Islet precursor cell (in vitro differentiated cells): ENCODE results near the gene SLITRK6.
"Not testable (repeated sequence)": the region's sequence is repeated elsewhere in the genome, so short reads cannot be mapped to it uniquely, and the experiment has no call there.

ENCODE experiments used
- DNase-seq: peaks from one replicate; pipeline ENCODE4 v3.0.0-alpha.2; 2018

Gene SLITRK6, protein sequence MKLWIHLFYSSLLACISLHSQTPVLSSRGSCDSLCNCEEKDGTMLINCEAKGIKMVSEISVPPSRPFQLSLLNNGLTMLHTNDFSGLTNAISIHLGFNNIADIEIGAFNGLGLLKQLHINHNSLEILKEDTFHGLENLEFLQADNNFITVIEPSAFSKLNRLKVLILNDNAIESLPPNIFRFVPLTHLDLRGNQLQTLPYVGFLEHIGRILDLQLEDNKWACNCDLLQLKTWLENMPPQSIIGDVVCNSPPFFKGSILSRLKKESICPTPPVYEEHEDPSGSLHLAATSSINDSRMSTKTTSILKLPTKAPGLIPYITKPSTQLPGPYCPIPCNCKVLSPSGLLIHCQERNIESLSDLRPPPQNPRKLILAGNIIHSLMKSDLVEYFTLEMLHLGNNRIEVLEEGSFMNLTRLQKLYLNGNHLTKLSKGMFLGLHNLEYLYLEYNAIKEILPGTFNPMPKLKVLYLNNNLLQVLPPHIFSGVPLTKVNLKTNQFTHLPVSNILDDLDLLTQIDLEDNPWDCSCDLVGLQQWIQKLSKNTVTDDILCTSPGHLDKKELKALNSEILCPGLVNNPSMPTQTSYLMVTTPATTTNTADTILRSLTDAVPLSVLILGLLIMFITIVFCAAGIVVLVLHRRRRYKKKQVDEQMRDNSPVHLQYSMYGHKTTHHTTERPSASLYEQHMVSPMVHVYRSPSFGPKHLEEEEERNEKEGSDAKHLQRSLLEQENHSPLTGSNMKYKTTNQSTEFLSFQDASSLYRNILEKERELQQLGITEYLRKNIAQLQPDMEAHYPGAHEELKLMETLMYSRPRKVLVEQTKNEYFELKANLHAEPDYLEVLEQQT

DNA sequence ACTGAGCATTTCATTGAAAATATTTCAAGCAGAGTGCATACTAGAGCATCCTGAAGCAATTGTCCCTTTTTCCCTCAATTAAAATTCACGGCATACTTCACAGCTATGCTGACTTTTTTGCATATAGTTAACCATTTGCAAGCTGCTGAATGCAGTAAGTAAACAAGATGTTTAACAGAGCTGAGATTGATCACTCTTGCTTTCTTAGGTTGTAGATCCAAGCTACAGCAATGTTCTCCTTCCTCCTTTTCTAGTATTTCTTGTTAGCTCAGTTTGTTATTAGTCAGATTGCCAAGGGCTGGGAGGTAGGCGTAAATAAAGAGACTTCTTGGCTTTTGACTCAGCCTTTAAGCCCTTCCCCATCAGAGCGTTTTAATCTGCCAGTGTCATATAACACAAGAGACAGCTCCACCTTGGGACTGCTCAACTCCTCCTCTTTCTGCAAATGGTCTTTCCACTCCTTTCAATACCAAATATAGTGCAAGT is at the start of gene SLITRK6:
Gene SLITRK6 (minus strand): TSS at position 323 of the 486 bp plus-strand sequence. CDS start 2,911 bp downstream, outside the sequence.
- DNase-seq = peak; percentile 87

DNA sequence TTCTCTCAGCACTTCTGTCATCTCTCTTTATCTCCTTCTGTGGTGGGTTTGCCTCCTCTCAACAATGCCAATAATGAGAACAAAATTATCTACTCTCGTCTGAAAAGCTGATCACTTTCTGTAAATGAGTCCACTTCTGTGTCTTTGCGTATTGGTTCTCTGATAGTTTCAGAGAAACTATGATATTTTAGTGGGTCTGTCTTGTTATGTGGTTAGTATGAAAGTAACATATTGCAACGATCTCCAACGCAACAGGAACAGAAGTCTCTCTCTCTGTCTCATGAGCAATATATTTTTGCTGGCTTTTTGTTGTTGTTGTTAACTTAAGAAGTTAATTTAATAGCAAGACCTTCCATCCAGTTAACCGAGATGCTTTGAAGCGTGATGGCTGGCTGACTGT is 47.8 kb upstream of the SLITRK6 start:
- no peak for DNase-seq

DNA sequence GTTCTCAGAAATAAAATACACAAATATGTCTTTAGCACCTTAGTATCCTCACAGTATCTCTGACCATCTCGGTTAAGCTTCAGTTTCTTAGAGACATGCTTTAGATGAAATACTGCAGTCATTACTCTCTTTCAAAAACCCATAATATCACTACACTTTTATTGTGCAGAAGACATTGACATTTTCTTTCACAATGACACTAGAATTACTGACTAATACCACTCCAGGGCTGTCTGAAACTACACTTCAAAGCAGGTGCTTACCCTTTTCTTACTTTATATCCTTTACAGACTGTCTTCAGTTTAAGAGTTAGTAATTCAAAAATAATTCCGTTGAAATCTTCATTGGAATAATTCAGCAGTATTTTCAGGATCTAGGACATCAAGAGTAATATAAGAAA is 42.2 kb upstream of the SLITRK6 start:
- DNase-seq = no peak

DNA sequence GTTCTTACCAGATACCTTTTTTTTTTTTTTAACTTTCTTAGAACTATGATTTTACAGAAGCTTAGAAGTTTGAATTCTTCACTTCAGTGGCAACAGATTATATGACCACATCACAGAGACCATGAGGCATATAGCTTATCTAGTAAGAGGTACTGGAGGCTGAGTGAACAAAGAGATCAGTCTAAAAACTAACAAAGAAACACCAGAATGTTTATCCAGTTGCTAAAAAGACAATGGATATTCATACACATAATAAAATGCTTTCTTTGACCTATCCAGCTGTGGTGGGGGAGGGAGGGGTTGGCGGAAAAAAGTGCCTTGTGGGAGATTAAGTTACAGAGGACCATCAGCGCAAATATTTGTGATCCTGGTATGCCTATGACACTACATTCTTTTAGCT is 34.7 kb upstream of the SLITRK6 start:
- DNase-seq = no peak

DNA sequence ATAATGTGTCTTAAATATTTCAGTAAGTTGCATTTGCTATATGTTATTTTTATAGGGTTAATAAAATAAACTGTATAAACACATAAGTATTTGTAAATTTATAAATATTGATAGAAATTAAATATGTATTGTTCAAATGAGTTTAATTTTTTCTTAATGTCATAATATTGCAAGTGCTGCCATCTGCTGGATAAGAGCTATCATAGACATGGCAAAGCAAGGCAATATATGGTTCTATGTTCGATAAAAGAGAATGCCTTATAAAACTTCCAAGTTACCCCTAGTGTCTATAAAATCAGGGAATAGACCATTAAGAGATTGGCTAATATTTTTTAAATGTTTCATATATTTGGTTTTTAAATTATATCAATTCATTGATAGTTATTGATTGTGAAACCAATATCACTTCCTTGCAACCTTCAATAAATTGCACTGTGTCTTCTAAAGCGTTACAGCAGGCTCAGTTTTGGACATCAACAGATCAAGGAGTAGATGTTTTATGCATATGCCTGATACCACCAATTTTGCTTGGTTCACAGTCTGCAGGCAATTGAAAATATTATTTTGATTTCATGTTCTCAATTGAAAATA is 29.0 kb upstream of the SLITRK6 start:
- no peak for DNase-seq

DNA sequence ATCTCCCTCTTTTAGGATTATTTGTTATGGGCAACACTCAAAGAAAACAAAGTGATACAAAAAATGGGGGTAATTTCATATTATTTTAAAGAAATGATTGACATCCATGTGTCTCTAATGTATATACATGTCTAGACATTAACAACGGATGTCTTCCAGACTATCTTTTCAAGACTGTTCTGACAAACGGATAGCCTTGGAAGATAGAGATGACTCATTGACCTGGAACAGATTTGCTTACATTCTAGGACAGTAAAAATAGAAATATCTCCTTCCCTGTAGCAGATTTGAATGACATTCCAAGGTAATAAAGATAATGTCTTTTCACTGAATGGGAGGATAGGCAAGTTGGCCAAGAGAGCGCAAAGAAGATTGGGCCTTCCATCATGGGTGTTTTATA is 26.2 kb upstream of the SLITRK6 start:
- DNase-seq = no peak

DNA sequence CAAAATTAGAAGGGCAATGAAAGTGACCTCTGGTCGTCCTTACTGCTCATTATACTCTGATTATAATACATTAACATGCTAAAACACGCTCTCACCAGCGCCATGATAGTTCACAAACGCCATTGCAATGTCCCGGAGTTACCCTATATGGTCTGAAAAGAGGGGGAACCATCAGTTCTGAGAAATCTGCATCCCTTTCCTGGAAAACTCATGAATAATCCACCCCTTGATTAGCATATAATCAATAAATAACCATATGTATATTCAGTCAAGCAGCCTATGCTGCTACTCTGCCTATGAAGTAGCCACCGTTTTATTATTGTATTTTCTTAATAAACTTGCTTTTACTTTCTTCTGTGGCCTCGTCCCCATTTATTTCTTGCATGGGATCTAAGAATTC is 24.6 kb upstream of the SLITRK6 start:
- no peak for DNase-seq

DNA sequence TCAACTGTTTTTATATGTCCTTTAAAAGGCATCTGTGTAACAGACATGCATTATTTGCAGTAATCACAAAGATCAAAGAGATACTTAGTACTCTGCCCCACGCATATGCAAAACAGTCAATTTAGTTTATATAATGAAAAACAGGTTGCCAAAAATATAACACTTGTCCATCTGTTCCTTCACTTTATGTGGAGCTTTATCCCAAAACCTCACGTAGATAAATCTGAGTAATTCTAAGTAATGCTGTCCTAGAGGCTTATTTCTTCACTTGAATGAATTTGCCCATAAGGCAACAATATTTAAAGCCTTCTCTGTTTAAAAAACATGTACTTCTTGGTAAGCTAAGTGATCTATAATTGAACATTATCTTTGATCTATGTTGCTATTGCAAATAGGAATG is 20.3 kb upstream of the SLITRK6 start:
- DNase-seq = no peak

DNA sequence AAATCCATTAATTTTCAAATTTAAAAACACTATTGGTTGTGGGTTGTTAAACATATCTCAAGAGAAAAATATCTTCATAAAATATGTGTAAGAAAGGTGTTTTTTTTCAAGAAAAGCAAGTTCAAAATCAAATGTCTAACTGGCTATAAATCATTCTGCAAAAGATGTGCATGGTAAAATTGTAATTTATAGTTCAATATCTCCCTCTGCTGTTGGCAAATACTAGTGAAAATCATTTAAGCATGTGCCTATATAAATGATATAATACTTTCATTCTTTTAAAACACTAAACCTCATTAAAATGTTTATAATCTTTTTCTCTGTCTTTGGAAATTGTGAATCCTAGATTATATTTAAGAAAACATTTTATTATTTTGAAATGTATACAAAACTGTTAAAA is 17.2 kb upstream of the SLITRK6 start:
- DNase-seq = no peak

DNA sequence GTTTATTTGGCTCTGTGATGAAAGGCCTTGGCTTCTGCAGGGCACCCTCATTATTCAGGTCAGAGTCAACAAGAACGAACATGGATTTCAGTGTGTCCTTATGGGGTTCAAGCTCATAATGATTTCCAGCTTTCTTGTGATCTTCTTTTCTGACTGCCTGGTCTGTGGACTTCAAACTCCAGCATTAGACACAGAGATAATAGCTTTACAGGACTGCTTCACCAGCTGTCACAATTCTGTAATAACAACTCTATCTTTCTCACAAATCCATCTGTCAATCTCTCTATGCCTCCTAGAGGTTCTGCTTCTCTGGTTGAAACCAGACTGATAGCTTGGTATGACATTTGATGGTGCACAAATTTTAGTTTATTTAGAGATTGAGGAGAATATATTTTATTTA is 13.1 kb upstream of the SLITRK6 start:
- no peak for DNase-seq

DNA sequence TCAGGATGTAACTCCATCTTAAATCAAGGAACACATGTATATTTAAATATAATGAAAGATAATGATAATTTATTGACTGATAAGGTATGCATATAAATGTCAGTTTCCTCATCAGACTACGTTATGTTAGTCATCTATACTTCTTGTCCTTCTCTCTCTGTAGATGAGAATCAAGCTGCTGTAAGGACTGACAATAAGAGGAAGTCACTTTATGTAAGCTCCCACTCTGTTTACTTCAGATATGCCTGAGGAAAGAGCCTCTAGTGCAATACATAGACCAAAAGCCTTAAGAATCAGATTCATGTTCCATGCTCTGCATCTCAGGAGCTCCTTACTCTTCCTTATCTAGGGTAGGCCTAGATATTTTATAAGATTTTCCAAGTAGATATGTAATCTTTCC is 9.6 kb upstream of the SLITRK6 start:
- DNase-seq = no peak

DNA sequence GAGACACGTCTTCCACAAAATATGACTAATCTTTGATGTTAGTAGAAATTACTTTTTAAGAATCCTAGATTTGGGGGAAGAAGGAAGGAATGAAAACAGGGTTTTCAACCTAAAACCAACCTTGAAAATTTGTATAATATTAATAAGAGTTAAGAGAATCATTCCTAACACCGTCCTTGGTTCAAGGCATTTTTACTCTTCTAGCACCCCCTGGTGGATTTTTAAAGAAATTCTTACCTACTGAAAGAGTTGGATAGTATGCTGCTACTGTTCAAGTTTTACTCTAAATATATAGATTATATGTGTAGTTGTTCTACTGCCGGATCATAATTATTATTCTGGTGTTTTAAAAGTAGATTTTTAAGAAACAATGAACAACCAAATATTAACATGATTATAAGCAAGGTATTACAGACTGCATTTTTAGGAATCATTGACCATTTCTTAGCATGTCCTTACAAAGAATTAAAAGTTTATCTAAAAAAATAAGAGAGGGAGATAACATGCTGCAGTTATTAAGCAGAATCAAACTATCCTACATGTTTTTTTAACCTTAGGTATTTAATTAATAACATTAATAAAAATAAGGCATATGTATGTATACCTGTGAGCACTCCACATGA is 7.4 kb upstream of the SLITRK6 start:
- DNase-seq = no peak

DNA sequence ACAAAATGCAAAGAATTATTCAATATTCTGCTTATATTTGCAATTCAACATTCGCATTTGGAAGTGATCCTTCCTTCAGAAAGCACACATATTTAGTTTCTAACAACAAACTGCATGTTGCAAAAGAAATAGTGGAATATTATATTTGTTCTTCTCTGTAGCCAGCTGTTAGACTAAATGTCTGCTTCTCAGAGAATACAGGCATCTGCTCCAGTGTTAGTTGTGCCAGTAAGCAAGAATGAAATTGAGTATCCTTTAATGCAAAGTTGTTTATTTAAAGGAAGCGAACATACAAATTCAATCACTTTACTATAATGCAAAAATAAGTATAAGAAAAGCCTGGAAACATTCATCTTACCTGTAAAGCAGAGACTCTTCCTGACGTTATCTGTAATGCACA is 663 bp downstream of the SLITRK6 start:
- no peak for DNase-seq

DNA sequence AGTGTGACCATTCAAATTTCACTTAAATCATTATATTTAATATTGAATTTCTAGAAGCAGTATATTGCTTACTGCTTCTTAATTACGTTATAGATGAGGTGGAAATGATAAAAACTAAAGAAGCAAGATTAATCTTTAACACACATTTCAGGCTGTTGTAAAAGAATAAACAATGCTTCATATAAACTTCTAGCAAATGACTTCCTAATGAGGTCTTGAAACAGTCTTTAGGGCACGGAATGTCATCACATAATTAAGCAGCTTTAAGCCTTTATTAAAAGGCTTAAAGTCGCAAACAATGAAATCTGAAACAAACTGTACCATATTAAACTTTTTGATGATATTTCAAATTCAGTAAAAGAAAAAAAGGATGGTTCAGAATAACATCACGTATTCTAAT is 1.9 kb downstream of the SLITRK6 start:
- DNase-seq = no peak

DNA sequence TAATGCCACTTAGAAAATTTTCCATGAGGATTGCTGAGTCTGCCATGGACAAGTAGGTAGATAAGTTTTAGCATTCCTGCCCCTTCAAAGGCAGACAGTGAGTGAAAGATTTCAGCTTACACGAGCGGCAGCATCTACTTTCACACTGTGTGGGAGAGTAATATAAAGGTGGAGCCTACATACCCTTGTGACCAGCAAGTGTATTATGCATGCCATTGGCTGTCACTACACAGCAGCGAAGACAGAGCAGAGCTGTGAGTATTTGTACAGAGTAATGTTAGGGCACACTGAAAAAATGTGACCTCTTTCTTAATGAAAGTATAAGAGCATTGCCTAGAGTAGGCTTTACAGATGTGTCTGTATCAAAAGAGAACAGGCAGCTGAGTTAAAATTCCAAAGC is 14.0 kb downstream of the SLITRK6 start:
- DNase-seq = no peak

DNA sequence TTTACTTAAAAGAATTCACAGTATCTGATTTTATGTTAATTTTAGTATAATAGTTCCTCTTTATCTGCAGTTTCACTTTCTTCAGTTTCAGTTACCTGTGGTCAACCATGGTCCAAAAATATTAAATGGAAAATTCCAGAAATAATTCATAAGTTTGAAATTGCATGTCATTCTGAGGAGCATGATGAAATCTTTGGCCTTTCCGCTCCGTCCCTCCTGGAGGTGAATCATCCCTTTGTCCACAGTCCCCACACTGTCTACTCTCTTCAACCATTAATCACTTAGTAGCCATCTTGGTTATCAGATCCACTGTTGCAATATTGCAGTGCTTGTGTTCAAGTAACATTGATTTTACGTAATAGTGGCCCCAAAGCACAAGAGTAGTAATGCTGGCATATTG is 26.9 kb downstream of the SLITRK6 start:
- DNase-seq = no peak

DNA sequence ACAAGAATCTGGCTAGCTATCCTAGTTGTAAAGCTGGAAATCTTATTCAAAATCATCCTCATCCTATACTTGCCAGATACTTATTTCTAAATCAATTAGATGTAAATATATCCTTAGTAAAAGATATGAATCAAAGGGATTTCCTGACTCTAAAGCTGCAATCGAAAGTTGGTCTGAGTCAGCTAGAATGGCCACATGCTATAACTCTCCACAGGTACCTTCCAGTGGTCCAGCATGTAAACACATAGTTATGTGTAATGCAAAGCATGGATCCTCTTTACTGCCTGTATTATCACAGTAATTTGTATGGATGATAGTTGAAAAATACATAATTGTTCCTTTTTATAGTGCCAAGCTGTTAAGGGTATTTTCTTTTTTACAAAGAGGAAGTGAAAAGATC is 27.4 kb downstream of the SLITRK6 start:
- DNase-seq = no peak

DNA sequence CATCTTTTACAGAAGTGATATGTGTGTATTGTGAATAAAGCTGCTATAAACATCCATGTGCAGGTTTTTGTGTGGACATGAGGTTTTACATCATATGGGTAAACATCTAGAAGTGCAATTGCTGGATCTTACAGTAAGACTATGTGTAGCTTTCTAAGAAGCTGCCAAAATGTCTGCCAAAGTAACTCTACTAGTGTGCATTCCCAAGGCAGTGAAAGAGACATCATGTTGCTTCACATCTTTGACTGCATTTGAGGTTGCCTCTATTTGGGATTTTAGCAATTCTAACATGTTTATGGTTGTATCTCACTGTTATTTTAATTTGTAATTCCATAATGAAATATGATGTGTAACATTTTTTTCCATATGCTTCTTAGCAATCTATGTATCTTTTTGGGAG is 30.3 kb downstream of the SLITRK6 start:
- no peak for DNase-seq

DNA sequence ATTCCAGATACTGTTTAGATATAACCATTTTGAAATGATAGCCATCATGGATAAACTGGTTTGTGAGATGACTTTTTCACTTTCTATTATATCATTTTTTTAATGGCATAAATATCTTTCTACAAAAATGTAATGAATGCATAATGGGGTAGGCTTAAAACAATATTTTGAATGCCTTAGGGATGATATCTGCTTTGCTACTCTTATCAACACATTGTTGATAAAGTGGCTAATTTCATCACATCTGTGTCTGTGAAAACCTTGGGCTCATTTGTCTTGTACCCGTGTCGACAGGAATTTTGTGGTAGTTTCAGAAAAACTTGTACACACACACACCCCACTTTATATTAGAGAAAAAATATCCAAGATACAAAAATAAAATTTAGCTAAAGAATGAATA is 44.1 kb downstream of the SLITRK6 start:
- DNase-seq = no peak

DNA sequence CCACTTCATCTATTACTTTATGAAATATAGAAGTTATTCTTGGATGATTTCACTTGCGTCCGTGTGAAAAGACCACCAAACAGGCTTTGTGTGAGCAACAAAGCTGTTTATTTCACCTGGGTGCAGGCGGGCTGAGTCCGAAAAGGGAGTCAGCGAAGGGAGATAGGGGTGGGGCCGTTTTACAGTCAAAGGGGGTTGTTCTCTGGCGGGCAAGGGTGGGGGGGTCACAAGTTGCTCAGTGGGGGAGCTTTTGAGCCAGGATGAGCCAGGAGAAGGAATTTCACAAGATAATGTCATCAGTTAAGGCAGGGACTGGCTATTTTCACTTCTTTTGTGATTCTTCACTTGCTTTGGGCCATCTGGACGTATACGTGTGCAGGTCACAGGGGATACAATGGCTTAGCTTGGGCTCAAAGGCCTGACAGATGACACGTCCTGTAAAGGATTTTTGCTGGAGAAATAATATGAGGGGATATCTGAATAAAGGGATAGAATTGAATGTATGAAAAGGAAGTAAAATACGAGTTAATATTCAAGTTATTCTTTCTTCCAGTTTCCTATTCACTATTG is 55.9 kb downstream of the SLITRK6 start:
- not testable (repeated sequence) for DNase-seq
